Stimulated activated CD4-positive, alpha-beta T cell treated with anti-CD3 and anti-CD28 coated beads, Interleukin-12 subunit alpha, Interleukin-12 subunit beta, amount 100 ng/mL, for 48 hours (primary cell): ENCODE data around the gene BEX5.
"Not testable (repeated sequence)": the region's sequence is repeated elsewhere in the genome, so short reads cannot be mapped to it uniquely, and the experiment has no call there.

ENCODE experiments used
- DNase-seq, 3 donors: peaks; one replicate each; pipeline ENCODE4 v3.0.0-alpha.2; 2020; ENCODE audit warnings: low read depth in 2 of 3, low spot score in 1 of 3

Gene BEX5

GRCh38 chrX:102155806-102156179 lies at the start of gene BEX5:
BEX5 (minus strand) TSS chrX:102155977; CDS start chrX:102154265, 1,712 bp downstream.
- DNase-seq, result peak; percentile 11 to 18 (median 12)

DNA sequence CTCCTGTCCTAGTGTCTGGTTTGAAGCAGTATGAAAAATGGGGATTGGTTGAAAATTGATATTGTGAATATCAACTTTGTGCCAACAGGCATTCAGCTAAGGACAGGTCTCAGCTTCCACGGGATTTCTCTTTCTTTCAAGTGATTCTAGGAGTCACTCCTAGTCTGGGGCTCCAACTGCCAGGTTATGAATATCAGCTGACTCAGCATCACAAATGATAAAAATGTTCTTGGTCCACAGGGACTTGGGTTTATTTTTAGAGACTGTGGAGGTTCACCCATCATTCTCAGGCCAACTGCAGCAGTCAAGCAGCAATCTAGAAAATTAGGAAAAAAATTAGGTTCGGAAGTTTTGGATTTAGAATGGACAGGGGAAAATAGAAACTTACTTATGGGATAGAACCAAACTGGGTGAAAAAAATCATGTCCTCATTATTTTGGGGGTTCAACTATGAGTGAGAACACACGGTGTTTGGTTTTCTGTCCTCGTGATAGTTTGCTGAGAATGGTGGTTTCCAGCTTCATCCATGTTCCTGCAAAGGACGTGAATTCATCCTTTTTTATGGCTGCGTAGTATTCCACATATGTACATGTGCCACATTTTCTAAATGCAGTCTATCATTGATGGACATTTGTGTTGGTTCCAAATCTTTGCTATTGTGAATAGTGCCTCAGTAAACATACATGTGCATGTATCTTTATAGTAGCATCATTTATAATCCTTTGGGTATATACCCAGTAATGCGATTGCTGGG lies 30.4 kb upstream of the BEX5 start:
- no peak for DNase-seq

- DNase-seq, result peak in 1 of 3 donors; percentile 5
These were observed 624 bp downstream of the BEX5 start for GRCh38 chrX:102154900-102155805.

GRCh38 chrX:102154218-102154860 lies 1.4 kb downstream of the BEX5 start:
- no peak for DNase-seq

DNA sequence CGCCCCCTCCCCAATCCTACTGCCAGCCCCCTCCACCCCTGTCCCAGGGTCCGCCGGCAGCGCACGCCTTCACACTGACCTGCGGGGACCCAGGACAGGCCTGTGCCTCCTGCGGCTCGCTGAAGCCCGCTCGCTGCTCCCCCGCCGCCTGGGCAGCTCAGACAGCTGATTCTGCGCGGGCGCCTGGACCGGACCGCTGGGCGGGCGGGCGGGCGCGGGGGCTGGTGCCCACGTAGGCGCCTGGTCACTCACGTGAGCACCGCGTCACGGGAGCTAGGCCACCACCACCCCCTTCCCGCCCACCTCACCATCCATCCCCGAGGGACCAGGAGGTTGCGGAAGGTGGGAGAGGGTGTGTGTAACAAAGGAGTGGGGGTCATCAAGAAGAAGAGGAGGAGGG lies 13.5 kb downstream of the BEX5 start, which contains the start of gene TCEAL6:
TCEAL6 (minus strand) TSS at position 208 of the 400 bp plus-strand sequence.
- DNase-seq, result not testable (repeated sequence)

DNA sequence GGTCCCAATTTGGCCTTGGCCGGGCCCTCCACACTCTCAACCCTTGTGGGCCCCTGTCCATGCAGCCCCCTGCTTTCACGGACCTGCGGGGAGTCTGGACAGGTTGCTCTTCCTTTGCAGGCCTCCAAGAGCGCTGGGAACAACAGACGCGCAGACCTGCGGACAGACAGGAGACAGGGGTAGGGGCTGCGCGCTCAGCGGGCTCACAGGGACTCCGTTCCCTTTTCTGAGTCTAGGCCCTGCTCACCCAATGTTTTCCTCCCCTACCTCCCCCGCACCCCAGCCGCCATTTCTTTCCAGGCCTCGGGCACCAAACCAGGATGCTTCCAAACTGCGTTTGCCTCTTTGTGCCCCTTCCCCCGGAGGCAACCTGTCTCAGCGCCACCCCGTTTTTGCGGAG lies 14.1 kb downstream of the BEX5 start:
- not testable (repeated sequence) for DNase-seq

DNA sequence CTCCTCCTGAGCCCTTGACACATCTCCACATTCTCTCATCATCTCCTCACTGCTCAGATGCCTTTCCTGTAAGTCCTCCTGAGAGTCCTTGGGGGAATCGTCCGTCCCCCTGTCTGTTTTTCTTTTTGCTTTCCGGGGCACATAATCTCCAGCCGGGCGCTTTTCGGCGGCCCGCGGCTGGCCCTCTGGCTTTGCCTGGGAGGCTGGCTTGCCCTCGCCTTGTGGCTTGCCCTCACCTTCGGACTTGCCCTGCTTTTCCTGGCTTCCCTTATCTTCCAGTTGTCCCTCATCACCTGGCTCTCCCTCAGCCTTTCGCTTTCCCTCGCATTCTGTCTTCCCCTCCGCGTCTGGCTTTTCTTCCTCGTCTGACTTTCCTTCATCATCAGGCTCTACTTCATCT lies 14.9 kb downstream of the BEX5 start:
- DNase-seq, result not testable (repeated sequence)

DNA sequence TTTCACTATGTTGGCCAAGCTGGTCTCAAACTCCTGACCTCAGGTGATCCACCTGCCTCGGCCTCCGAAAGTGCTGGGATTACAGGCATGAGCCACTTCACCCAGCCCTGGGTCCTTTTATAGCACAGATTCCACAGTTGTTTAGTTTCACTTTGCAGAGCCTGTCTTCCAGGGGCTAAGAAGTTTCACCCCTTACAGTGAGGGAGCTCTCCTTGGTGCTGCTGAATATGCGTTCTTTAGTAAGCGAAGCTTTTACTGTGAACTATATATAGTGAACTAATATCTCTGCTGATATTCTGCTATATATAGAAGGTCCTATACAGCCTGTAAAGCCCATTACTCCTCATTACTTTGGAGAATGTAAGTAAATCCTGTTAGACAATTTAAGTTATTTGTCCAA lies 17.7 kb downstream of the BEX5 start:
- no peak for DNase-seq

- DNase-seq, result no peak
These were observed 26.3 kb downstream of the BEX5 start for GRCh38 chrX:102129473-102129872.

- DNase-seq, result no peak
These were observed 28.9 kb downstream of the BEX5 start for GRCh38 chrX:102126863-102127262.

GRCh38 chrX:102126080-102126818 lies 29.5 kb downstream of the BEX5 start:
- DNase-seq, result not testable (repeated sequence)

DNA sequence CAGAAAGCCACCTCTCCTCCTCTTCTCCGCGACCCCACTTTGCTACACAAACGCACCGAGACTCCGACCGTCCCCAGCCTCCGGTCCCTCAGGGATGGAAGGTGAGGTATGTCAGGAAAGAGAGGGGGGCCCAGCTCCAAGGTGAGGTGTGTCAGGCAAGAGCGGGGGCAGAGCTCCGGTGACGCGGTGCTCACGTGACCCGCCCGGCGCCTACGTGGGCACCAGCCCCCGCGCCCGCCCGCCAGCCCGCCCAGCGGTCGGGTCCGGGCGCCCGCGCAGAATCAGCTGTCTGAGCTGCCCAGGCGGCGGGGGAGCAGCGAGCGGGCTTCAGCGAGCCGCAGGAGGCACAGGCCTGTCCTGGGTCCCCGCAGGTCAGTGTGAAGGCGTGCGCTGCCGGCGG lies 30.3 kb downstream of the BEX5 start, which contains the start of gene TCEAL2:
TCEAL2 (plus strand) TSS at position 244 of the 400 bp plus-strand sequence. CDS start 1,152 bp downstream, outside the sequence.
- not testable (repeated sequence) for DNase-seq

DNA sequence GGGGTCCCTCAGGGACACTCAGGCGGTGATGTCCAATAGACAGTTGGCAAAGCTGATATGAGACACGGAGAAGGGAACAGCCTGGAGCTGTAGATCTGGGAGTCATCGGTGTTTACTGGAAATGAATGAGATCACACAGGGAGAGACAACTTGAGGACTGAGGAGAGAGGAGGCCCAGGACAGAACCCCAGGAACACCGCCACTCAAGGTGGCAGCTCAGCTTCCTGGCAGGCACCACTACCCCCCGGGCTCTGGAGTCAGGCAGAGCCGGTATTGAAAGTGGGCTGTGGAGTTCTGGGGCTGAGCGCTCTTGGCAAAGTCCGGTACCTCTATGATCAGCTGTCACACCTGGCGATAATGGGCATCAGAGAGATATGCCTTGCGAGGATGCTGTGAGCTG lies 30.8 kb downstream of the BEX5 start:
- DNase-seq, result not testable (repeated sequence)

- DNase-seq, result no peak
These were observed 40.0 kb downstream of the BEX5 start for GRCh38 chrX:102115748-102116147.

GRCh38 chrX:102113367-102113766 lies 42.4 kb downstream of the BEX5 start:
- DNase-seq, result no peak
